Right atrium auricular region (tissue), 2 donors: ENCODE measurements around the gene CDKAL1. TPM values are rescaled to one million over a fixed set of nuclear protein-coding genes. Genes with fewer than 3 reads are reported as not detected.

Experiments used
- DNase-seq: peaks from one replicate; pipeline ENCODE4 v3.0.0-alpha.2; 2019; ENCODE audit warnings: low spot score
- H3K27ac ChIP-seq, 2 donors: fragments of 200-600 bp; sonication (generic); 1 replicate in 1 of 2; 2 replicates in 1 of 2; pipeline ENCODE4 v1.5.1; 2016 to 2019
- H3K27me3 ChIP-seq, 2 donors: fragments of 200-600 bp; sonication (generic); one replicate each; pipeline versions ENCODE4 v1.5.1 to v1.6.0; 2017 to 2019
- H3K36me3 ChIP-seq: fragments of 200-600 bp; sonication (generic); one replicate; pipeline ENCODE4 v1.5.1; 2016
- H3K4me1 ChIP-seq, 2 donors: fragments of 200-600 bp; sonication (generic); one replicate each; pipeline versions ENCODE4 v1.5.1 to v1.6.0; 2017 to 2019
- H3K4me3 ChIP-seq, 2 donors: fragments of 200-600 bp; sonication (generic); 1 replicate in 1 of 2; 2 replicates in 1 of 2; pipeline ENCODE4 v1.5.1; 2017 to 2019; ENCODE audit warnings: mild to moderate bottlenecking in 1 of 2, moderate library complexity in 1 of 2
- H3K9me3 ChIP-seq, 2 donors: fragments of 200-600 bp; sonication (generic); one replicate each; pipeline ENCODE4 v1.5.1; 2019
- CTCF ChIP-seq, 2 donors: fragments of 200-600 bp; sonication (generic); IDR thresholded peaks; one replicate each; pipeline ENCODE4 v1.5.1; 2019; ENCODE audit warnings: antibody characterized with exemption in 2 of 2
- total RNA-seq, 2 donors: library from RNA; depleted of rRNA; stranded (reverse); fragments of >200 nt; gene quantifications; one replicate each; pipeline ENCODE4 v1.1.0, GENCODE V29; 2016

CDKAL1 gene
- total RNA-seq, 2 donors from 2014 or later: 8.8 to 10.5 TPM

- TF ChIP-seq CTCF (IDR thresholded peaks at IDR 0.05): no peak
- Histone ChIP-seq H3K27me3 (no peaks in the 10 kb centered on the region), H3K4me1 (no peaks in the 10 kb centered on the region), H3K9me3 (no peaks in the 10 kb centered on the region), H3K27ac (no peak overlapping the region), H3K36me3 (peaks cover 3% of the 10 kb centered on the region), H3K4me3 (no peak overlapping the region)
- DNase-seq: no peak
Observed at GRCh38 chr6:20778912-20779311, 244.7 kb downstream of the CDKAL1 start.

- Histone ChIP-seq H3K27me3 (no peaks in the 10 kb centered on the region), H3K36me3 (no peaks in the 10 kb centered on the region), H3K4me3 (no peak overlapping the region), H3K4me1 (no peaks in the 10 kb centered on the region), H3K27ac (no peak overlapping the region), H3K9me3 (no peaks in the 10 kb centered on the region)
- peak in 1 of 2 donors; percentile 56 for TF ChIP-seq CTCF (IDR thresholded peaks at IDR 0.05)
- DNase-seq: no peak
Observed at GRCh38 chr6:20789162-20789561, 254.9 kb downstream of the CDKAL1 start.

- Histone ChIP-seq H3K9me3 (no peaks in the 10 kb centered on the region), H3K4me3 (no peak overlapping the region), H3K27ac (no peak overlapping the region), H3K27me3 (no peaks in the 10 kb centered on the region), H3K4me1 (no peaks in the 10 kb centered on the region), H3K36me3 (no peaks in the 10 kb centered on the region)
- no peak for DNase-seq
- no peak for TF ChIP-seq CTCF (IDR thresholded peaks at IDR 0.05)
Observed at GRCh38 chr6:20790032-20790791, 256.0 kb downstream of the CDKAL1 start.

- Histone ChIP-seq H3K27ac (no peak overlapping the region), H3K4me1 (no peaks in the 10 kb centered on the region), H3K9me3 (no peaks in the 10 kb centered on the region), H3K27me3 (no peaks in the 10 kb centered on the region), H3K4me3 (no peak overlapping the region), H3K36me3 (no peaks in the 10 kb centered on the region)
- DNase-seq: no peak
- no peak for TF ChIP-seq CTCF (IDR thresholded peaks at IDR 0.05)
Observed at GRCh38 chr6:20791074-20791473, 256.8 kb downstream of the CDKAL1 start.

- DNase-seq: no peak
- Histone ChIP-seq H3K9me3 (no peaks in the 10 kb centered on the region), H3K4me3 (no peak overlapping the region), H3K27ac (no peak overlapping the region), H3K36me3 (no peaks in the 10 kb centered on the region), H3K4me1 (no peaks in the 10 kb centered on the region), H3K27me3 (no peaks in the 10 kb centered on the region)
- TF ChIP-seq CTCF (IDR thresholded peaks at IDR 0.05): no peak
Observed at GRCh38 chr6:20791944-20792343, 257.7 kb downstream of the CDKAL1 start.

- Histone ChIP-seq H3K4me1 (no peaks in the 10 kb centered on the region), H3K27me3 (no peaks in the 10 kb centered on the region), H3K36me3 (no peaks in the 10 kb centered on the region), H3K4me3 (no peak overlapping the region), H3K27ac (no peak overlapping the region), H3K9me3 (no peaks in the 10 kb centered on the region)
- DNase-seq: no peak
- TF ChIP-seq CTCF (IDR thresholded peaks at IDR 0.05): no peak
Observed at GRCh38 chr6:20793174-20793573, 258.9 kb downstream of the CDKAL1 start.
